Measurements from ENCODE around the gene EXOC3L4. TPM values are rescaled to one million over a fixed set of nuclear protein-coding genes. Genes with fewer than 3 reads are reported as not detected.

Gene EXOC3L4
- total and polyA plus RNA-seq, 2 of the 8 experiments (the other 6 are each of a cell fraction or from before 2014, with no cell fraction given) = 0.45 to 0.57 TPM

GRCh38 chr14:103084021-103084919 is 10.3 kb upstream of the EXOC3L4 start, which contains the start of gene LBHD2:
Gene LBHD2 (plus strand): TSS chr14:103084210. CDS start chr14:103086013, 1,803 bp downstream.
- ChIA-PET POLR2A (ENCODE audit: partially characterized antibody) (interaction anchor here (1.6 kb wide), 1 partner anchor 11 kb away, joined by 4 read pairs; the partner anchor contains the start of gene EXOC3L4), CTCF (ENCODE audit: partially characterized antibody) (interaction anchor here (0.6 to 4.3 kb wide), 9 partner anchors 9 to 207 kb away, joined by 3 to 27 read pairs (median 5); no protein-coding TSS in a partner anchor)
- Histone ChIP-seq H3K4me3 (ENCODE audit: extremely low read depth in 1 of 4, insufficient read depth in 2 of 4, low read depth in 3 of 4, low read length in 4 of 4) (peak within 1 kb of the TSS; percentile 9 to 57 (median 34); a peak in 6 of 8 replicates), H3K9me3 (ENCODE audit: insufficient read depth in 2 of 2, low read depth in 1 of 2, low read length in 1 of 2) (no peaks in the 10 kb centered on the region), H3K27me3 (replicated peaks in 1 of 4; ENCODE audit: control insufficient read depth in 3 of 4, extremely low read depth in 1 of 4, insufficient read depth in 3 of 4, low read length in 3 of 4) (peaks cover 3 to 18% (median 15%) of the 10 kb centered on the region in 4 experiments; a peak in 6 of 7 replicates), H4K20me1 (replicated peaks in 1 of 2; ENCODE audit: control insufficient read depth in 1 of 2, insufficient read depth in 2 of 2, low read length in 2 of 2) (peaks cover 0 to 7% of the 10 kb centered on the region in 2 experiments), H3K18ac (ENCODE audit: extremely low read depth, low read length) (no peak within 1 kb of the TSS), H2BK5ac (ENCODE audit: low read depth, low read length) (no peak within 1 kb of the TSS), H2AFZ (ENCODE audit: low read length) (no peak within 1 kb of the TSS), H2AK5ac (ENCODE audit: low read depth, low read length) (no peak within 1 kb of the TSS), H3K9ac (replicated peaks in 1 of 4; ENCODE audit: extremely low read depth in 1 of 4, low read depth in 3 of 4, low read length in 3 of 4) (no peak within 1 kb of the TSS), H3K23me2 (ENCODE audit: low read depth, low read length) (peaks cover 23% of the 10 kb centered on the region; the same call in 1 of the 2 replicates), H3K4me2 (ENCODE audit: insufficient read depth in 1 of 2, low read depth in 2 of 2, low read length in 2 of 2) (peak within 1 kb of the TSS; percentile 57 to 67), H2BK120ac (replicated peaks; ENCODE audit: low read depth, low read length) (no peak within 1 kb of the TSS), H3K4me1 (replicated peaks in 1 of 4; ENCODE audit: control insufficient read depth in 3 of 4, insufficient read depth in 4 of 4, low read length in 3 of 4) (peaks cover 0 to 3% (median 1%) of the 10 kb centered on the region in 4 experiments; a peak in 3 of 7 replicates), H3K56ac (replicated peaks; ENCODE audit: insufficient read length, low read depth, low read length) (peak within 1 kb of the TSS; percentile 9), H3K79me2 (ENCODE audit: control insufficient read depth in 1 of 2, insufficient read depth in 2 of 2, low read length in 2 of 2) (no peaks in the 10 kb centered on the region), H3K27ac (ENCODE audit: low read depth, low read length) (no peak within 1 kb of the TSS), H3K79me1 (ENCODE audit: low read depth, low read length) (no peaks in the 10 kb centered on the region), H4K8ac (ENCODE audit: extremely low read depth, insufficient read depth, low read length) (peak within 1 kb of the TSS; percentile 59), H4K91ac (replicated peaks; ENCODE audit: insufficient read length, low read length) (no peak within 1 kb of the TSS), H2BK15ac (ENCODE audit: low read length) (no peak within 1 kb of the TSS), H3K23ac (ENCODE audit: insufficient read length) (no peak within 1 kb of the TSS), H3K36me3 (ENCODE audit: control insufficient read depth in 2 of 4, insufficient read depth in 4 of 4, low read length in 3 of 4) (no peaks in the 10 kb centered on the region), H3K4ac (replicated peaks; ENCODE audit: insufficient read length, low read depth, low read length) (no peak within 1 kb of the TSS), H4K5ac (ENCODE audit: insufficient read length, low read depth, low read length) (no peak within 1 kb of the TSS), H2BK20ac (ENCODE audit: low read length) (no peak within 1 kb of the TSS), H3K14ac (ENCODE audit: insufficient read length) (no peak within 1 kb of the TSS), H2BK12ac (ENCODE audit: low read depth, low read length) (no peak within 1 kb of the TSS)
- whole genome bisulfite sequencing, 2 experiments (ENCODE audit: extremely low coverage in 1 of 2, insufficient coverage in 1 of 2, insufficient read length in 1 of 2, insufficient replicate concordance in 2 of 2, low coverage in 1 of 2, low lambda C conversion rate in 2 of 2, missing lambda C conversion rate in 1 of 2) = 33% methylated on average over 30 of the region's 61 CpGs; no CpG with 5 or more reads in 1 of the 2 experiments
- DNase-seq (ENCODE audit: low read depth in 1 of 2, low spot score in 2 of 2) = peak in 1 of 2 experiments; percentile 52
- no peak for FAIRE-seq
- TF ChIP-seq SIN3A (conservative IDR thresholded peaks at IDR 0.05 in 1 of 2, IDR thresholded peaks at IDR 0.05 in 1 of 2; ENCODE audit: low read depth in 1 of 2, low read length in 2 of 2) (no peak), GTF2F1 (IDR thresholded peaks at IDR 0.05; ENCODE audit: borderline replicate concordance, low read depth, low read length) (no peak), MAFK (IDR thresholded peaks at IDR 0.05; ENCODE audit: low read depth, low read length) (no peak), EZH2 (IDR thresholded peaks at IDR 0.05; ENCODE audit: low read depth, low read length, severe bottlenecking) (peak; percentile 46), GABPA (IDR thresholded peaks at IDR 0.05; ENCODE audit: borderline replicate concordance, insufficient read depth, low read length) (0 out of 2 replicates have a peak, but pooled peaks have one; percentile 29), SP2 (IDR thresholded peaks at IDR 0.05; ENCODE audit: low read length) (no peak)

Measured in H1 (cell line).